ENCODE data around the gene TEX38.
"Not testable (repeated sequence)": the region's sequence is repeated elsewhere in the genome, so short reads cannot be mapped to it uniquely, and the experiment has no call there.

The TEX38 gene

GRCh38 chr1:46714976-46715375 lies 43.3 kb downstream of the TEX38 start:
- Histone ChIP-seq H3K36me3 (ENCODE audit: low read depth) (peaks cover 70% of the 10 kb centered on the region), H3K4me1 (ENCODE audit: insufficient read depth, poor library complexity, severe bottlenecking) (peaks cover 18% of the 10 kb centered on the region), H3K27me3 (ENCODE audit: insufficient read depth, poor library complexity, severe bottlenecking) (no peaks in the 10 kb centered on the region), H3K27ac (ENCODE audit: poor library complexity, severe bottlenecking) (no peak overlapping the region), H3K4me3 (ENCODE audit: severe bottlenecking) (no peak overlapping the region), H3K9me3 (ENCODE audit: severe bottlenecking) (no peaks in the 10 kb centered on the region)
- DNase-seq (ENCODE audit: low spot score) (no peak), ATAC-seq (ENCODE audit: low read depth) (no peak)
- TF ChIP-seq, protein P1, sequence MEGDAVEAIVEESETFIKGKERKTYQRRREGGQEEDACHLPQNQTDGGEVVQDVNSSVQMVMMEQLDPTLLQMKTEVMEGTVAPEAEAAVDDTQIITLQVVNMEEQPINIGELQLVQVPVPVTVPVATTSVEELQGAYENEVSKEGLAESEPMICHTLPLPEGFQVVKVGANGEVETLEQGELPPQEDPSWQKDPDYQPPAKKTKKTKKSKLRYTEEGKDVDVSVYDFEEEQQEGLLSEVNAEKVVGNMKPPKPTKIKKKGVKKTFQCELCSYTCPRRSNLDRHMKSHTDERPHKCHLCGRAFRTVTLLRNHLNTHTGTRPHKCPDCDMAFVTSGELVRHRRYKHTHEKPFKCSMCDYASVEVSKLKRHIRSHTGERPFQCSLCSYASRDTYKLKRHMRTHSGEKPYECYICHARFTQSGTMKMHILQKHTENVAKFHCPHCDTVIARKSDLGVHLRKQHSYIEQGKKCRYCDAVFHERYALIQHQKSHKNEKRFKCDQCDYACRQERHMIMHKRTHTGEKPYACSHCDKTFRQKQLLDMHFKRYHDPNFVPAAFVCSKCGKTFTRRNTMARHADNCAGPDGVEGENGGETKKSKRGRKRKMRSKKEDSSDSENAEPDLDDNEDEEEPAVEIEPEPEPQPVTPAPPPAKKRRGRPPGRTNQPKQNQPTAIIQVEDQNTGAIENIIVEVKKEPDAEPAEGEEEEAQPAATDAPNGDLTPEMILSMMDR (IDR thresholded peaks at IDR 0.05; ENCODE audit: poor library complexity, severe bottlenecking): no peak

GRCh38 chr1:46717654-46718053 lies 46.0 kb downstream of the TEX38 start:
- H3K4me1 ChIP-seq (ENCODE audit: insufficient read depth, poor library complexity, severe bottlenecking): peaks cover 18% of the 10 kb centered on the region
- TF ChIP-seq, protein P1 (IDR thresholded peaks at IDR 0.05; ENCODE audit: poor library complexity, severe bottlenecking): no peak
- peaks cover 43% of the 10 kb centered on the region for H3K36me3 ChIP-seq (ENCODE audit: low read depth)
- H3K27ac ChIP-seq (ENCODE audit: poor library complexity, severe bottlenecking): no peak overlapping the region
- ATAC-seq (ENCODE audit: low read depth) (no peak), DNase-seq (ENCODE audit: low spot score) (no peak)
- no peaks in the 10 kb centered on the region for H3K9me3 ChIP-seq (ENCODE audit: severe bottlenecking)
- no peaks in the 10 kb centered on the region for H3K27me3 ChIP-seq (ENCODE audit: insufficient read depth, poor library complexity, severe bottlenecking)
- peak overlapping the region; percentile 92 for H3K4me3 ChIP-seq (ENCODE audit: severe bottlenecking)

- Histone ChIP-seq H3K4me3 (ENCODE audit: severe bottlenecking) (peak overlapping the region; percentile 92), H3K36me3 (ENCODE audit: low read depth) (peaks cover 38% of the 10 kb centered on the region), H3K4me1 (ENCODE audit: insufficient read depth, poor library complexity, severe bottlenecking) (peaks cover 18% of the 10 kb centered on the region), H3K27ac (ENCODE audit: poor library complexity, severe bottlenecking) (peak overlapping the region; percentile 36), H3K27me3 (ENCODE audit: insufficient read depth, poor library complexity, severe bottlenecking) (no peaks in the 10 kb centered on the region), H3K9me3 (ENCODE audit: severe bottlenecking) (no peaks in the 10 kb centered on the region)
- TF ChIP-seq, protein P1 (IDR thresholded peaks at IDR 0.05; ENCODE audit: poor library complexity, severe bottlenecking): no peak
- DNase-seq (ENCODE audit: low spot score) (no peak), ATAC-seq (ENCODE audit: low read depth) (peak; percentile 22; the same call in 2 of the 3 replicates)
Observed at GRCh38 chr1:46718340-46718726, 46.7 kb downstream of the TEX38 start.

DNA sequence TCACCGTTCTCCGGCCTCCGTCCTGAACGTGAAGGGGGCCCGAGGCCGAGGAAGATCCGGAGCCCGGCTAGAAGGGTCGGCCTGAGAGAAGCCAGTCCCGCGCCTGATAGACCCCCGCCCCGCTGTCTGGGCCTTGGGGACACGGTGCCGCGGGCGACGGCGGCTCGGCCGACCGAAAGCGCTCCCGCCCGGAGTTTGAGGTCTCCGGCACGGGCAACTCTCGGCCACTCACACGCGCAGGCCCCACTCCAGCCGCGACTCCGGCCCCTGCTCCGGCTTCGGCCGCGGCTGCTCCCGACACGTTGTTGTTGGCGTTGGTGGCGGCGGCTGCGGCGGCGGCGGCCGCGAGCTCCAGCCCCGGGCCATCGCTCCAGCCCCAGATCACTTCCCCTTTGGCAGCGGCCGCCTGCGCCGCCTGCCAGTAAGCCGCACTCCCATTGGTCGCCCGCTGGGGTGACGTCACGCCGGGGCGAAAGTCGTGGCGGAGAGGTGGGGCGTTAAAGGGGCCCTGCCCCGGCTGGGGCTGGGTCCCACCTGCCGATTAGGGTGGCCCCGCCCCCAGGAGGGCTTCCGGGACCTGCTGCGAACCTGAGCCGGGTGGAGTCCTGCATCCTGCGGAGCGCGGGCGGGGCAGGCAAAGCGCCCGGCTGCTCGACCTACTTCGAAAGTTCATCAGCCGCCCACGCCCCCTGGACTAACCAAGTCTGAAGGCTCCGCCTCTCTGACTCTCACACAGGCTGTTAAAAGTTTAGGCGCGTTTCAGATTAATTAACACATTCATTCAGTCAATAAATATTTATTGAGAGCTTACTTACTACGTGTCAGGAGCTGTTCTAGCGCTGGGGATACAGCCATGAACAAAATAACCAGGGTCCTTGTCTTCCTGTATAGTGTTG lies 47.3 kb downstream of the TEX38 start, which contains the start of gene EFCAB14:
EFCAB14 (minus strand) TSS at position 388 of the 896 bp plus-strand sequence. CDS start 1,027 bp downstream, outside the sequence.
- TF ChIP-seq, protein P1 (IDR thresholded peaks at IDR 0.05; ENCODE audit: poor library complexity, severe bottlenecking): no peak
- peak within 1 kb of the TSS; percentile 36 for H3K27ac ChIP-seq (ENCODE audit: poor library complexity, severe bottlenecking)
- peaks cover 32% of the 10 kb centered on the region for H3K36me3 ChIP-seq (ENCODE audit: low read depth)
- ATAC-seq (ENCODE audit: low read depth) (peak; percentile 98), DNase-seq (ENCODE audit: low spot score) (peak; percentile 96)
- peaks cover 18% of the 10 kb centered on the region for H3K4me1 ChIP-seq (ENCODE audit: insufficient read depth, poor library complexity, severe bottlenecking)
- H3K4me3 ChIP-seq (ENCODE audit: severe bottlenecking): peak within 1 kb of the TSS; percentile 92
- H3K27me3 ChIP-seq (ENCODE audit: insufficient read depth, poor library complexity, severe bottlenecking): no peaks in the 10 kb centered on the region
- H3K9me3 ChIP-seq (ENCODE audit: severe bottlenecking): no peaks in the 10 kb centered on the region

- peak overlapping the region; percentile 92 for H3K4me3 ChIP-seq (ENCODE audit: severe bottlenecking)
- H3K27me3 ChIP-seq (ENCODE audit: insufficient read depth, poor library complexity, severe bottlenecking): no peaks in the 10 kb centered on the region
- ATAC-seq (ENCODE audit: low read depth) (peak; percentile 15; the same call in 1 of the 3 replicates), DNase-seq (ENCODE audit: low spot score) (no peak)
- peaks cover 18% of the 10 kb centered on the region for H3K4me1 ChIP-seq (ENCODE audit: insufficient read depth, poor library complexity, severe bottlenecking)
- no peaks in the 10 kb centered on the region for H3K9me3 ChIP-seq (ENCODE audit: severe bottlenecking)
- H3K27ac ChIP-seq (ENCODE audit: poor library complexity, severe bottlenecking): peak overlapping the region; percentile 36
- TF ChIP-seq, protein P1 (IDR thresholded peaks at IDR 0.05; ENCODE audit: poor library complexity, severe bottlenecking): no peak
- peaks cover 25% of the 10 kb centered on the region for H3K36me3 ChIP-seq (ENCODE audit: low read depth)
Observed at GRCh38 chr1:46719689-46720088, 48.0 kb downstream of the TEX38 start.

DNA sequence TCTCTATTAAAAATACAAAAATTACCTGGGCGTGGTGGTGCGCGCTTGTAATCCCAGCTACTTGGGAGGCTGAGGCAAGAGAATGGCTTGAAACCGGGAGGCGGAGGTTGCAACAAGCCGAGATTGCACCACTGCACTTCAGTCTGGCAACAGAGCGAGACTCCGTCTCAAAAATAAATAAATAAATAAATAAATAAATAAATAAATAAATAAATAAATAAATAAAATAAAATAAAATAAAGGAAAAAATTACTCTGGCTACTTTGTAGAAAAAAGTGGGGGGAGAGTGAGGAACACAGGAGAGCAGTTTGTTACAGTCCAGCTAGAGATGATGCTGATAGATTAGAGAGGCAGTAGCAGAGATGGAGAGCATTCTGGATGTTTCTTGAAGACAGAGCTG lies 48.7 kb downstream of the TEX38 start:
- Histone ChIP-seq H3K4me1 (ENCODE audit: insufficient read depth, poor library complexity, severe bottlenecking) (peaks cover 18% of the 10 kb centered on the region), H3K36me3 (ENCODE audit: low read depth) (peaks cover 19% of the 10 kb centered on the region), H3K27ac (ENCODE audit: poor library complexity, severe bottlenecking) (peak overlapping the region; percentile 36)
- not testable (repeated sequence) for H3K27me3 ChIP-seq (ENCODE audit: insufficient read depth, poor library complexity, severe bottlenecking); DNase-seq (ENCODE audit: low spot score); ATAC-seq (ENCODE audit: low read depth); H3K4me3 ChIP-seq (ENCODE audit: severe bottlenecking); H3K9me3 ChIP-seq (ENCODE audit: severe bottlenecking)

Measured in RWPE2 (cell line).